ENCODE data around the gene DMAC1.

The DMAC1 gene, protein sequence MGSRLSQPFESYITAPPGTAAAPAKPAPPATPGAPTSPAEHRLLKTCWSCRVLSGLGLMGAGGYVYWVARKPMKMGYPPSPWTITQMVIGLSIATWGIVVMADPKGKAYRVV

DNA sequence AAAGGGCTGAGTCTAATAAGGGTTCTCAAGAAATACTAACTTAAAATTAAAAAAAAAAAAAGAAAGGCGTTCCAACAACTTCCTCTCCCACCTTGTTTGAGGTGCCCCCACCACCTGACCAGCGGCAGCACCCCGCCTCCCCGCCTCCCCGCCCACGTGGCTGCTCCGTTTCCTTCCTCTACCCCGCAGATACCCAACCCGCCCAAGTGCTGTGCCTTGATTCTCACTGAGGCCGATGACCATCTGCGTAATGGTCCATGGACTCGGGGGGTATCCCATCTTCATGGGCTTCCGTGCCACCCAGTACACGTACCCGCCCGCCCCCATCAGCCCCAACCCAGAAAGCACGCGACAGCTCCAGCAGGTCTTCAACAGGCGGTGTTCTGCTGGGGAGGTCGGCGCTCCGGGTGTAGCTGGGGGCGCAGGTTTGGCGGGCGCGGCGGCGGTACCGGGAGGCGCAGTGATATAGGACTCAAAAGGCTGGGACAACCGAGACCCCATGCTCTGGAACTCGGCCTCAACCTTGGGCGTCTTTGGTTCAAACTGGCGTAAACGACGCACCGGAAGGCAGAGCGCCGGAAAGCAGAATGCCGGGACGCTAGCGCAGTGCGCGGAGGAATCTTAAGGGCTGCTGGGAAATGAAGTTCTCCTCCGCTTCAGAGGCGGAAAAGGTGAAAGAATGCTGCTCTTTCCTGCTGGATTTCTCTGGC lies at the start of gene DMAC1:
Gene DMAC1, minus strand, starts transcription at position 545 of the 710 bp plus-strand sequence. Its CDS starts 44 bp downstream, at position 501.
- DNase-seq: peak; percentile 72

DNA sequence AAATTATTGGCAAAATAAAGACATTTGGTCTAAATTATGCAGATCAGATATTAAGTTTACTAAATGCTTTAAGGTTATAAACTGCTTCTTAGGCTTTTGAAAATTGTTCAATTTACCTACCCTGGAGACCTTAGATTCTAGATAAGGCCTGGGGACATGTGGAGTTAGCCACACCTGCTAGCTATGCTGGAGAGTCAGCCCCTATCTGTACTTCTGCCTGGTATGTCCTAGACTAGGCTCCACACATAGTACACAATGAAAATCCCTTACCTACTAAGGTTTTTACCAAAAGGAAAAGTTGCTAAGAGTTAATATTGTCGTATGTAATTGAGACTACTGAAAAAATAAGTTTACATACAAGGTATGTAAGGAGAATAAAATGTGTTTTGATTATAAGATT lies 49.8 kb upstream of the DMAC1 start:
- DNase-seq: no peak

DNA sequence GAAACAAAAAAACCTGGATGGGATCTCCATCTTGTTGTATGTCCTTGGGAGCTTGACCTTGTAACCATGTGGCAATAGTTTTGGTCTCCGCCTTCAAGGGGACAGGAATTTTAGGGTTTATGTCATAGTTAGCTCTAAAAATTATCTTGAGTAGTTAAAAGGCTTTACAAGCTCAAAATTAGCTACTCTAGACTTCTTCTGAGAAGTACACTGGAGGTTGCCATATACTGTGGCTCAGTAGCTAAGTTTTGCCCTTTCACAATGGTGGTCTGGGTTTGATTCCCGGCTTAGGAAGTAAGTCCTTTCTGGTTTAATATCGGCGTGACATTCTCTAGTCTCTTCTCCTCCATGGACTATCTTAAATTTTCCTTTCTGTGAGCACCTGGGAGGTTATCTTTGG lies 48.9 kb upstream of the DMAC1 start:
- DNase-seq: no peak

DNA sequence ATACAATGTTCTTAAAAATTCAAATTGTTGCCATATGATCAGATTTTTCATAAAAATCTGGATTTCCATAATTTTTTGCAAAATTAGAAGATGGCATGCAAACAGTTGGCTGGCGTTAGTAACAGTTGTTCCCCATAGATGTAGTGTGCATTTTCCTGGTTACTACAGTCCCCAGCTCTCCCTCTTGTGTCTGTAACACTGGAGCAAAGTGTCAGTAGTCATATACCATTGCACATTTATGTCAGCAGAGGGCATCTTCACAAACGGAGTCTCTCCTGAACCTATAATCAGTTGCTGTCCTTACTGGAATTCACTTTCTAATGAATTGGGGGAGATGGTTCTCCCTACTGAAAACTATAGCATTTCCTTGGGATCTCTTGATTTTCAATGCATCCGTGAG lies 44.7 kb upstream of the DMAC1 start:
- no peak for DNase-seq

DNA sequence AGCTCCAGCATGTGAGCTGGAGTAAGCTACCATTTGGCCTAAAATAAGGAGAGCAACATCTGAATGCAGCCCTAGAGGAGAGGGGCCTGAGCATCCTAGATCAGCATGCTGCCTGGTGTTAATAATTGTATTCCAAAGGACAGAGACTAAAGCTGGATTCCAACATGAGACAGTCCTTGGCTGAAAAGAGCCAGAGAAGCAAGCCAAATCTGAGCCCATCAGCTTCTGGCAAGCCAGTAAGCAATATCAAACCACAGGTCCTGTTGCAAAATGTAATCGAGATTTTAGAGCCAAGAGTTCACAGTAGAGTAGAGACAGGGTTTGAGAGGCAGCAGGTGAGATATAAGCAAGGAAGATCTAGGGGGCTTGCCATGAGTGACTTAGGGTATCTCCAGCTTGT lies 42.3 kb upstream of the DMAC1 start:
- no peak for DNase-seq

DNA sequence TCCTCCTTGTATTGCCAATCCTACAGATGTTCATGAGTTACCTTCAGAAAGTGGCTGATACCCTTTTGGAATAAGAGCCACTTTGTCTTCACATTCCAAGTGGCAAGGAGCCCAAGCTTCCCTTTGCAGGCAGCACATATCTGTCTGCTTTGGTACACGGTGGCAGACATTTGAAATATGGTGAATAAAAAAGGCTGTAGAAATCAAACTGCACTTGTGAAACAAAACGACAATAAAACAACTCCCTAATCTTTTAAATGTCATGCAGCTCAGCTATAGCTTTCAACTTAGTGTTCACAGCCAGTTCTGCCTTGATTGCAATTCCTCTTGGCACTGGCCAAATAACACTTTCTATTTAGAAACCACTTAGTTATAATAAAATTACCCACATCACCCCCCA lies 35.0 kb upstream of the DMAC1 start:
- no peak for DNase-seq

DNA sequence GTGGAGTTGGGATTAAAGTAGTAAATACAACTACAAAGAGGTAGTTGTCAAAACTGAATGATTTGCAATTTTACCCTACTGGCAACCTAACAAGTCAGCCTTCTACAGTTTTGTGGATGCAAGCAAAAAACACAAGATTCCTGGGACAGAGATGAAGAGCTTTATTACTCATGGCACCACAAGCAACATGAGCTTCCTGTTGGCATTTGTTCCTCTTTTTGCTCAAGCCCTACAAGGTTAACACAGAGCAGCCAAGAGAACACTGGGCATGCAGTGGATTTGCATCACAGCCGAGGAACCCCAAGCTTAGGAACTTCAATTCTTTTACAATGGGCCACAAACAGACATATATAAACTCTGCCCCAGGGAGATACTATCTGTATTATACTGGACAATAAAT lies 28.8 kb upstream of the DMAC1 start:
- DNase-seq: no peak

DNA sequence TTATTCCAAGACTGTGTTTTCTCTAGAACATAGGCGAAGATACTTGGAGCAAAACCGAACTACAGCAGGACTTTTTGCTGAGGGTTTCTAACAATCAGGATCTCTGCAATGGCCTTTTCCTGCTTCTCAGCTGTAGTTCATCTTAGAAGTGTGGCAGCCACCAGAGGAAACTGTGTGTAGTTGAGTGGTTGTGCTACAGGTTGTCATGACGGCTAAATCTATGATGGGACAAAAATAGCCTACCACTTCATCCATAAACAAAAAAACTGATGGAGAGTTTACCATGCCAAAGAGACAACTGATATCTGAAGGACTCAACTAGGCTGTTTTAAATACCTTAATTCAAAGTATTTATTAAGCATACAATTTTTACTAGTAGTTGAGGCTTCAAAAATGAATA lies 28.2 kb upstream of the DMAC1 start:
- DNase-seq: no peak

DNA sequence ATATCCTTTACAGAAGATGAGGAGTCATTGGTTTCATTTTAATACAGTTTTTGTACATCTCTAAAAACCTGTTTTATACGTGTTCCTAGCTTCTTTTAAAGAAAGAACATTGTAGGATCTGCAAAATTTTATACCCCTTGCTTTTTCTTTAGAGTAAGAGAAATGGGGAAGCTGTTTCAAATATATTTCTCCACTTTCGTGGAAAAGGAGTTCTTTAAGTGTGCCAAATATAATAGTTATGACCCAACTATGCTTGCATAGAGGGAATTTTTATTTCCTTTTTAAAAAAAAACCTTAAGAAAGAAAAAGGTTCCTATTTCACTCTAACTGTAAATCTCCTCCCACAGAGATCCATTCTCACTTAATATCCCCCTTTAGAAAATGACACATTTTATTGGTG lies 27.5 kb upstream of the DMAC1 start:
- DNase-seq: no peak

DNA sequence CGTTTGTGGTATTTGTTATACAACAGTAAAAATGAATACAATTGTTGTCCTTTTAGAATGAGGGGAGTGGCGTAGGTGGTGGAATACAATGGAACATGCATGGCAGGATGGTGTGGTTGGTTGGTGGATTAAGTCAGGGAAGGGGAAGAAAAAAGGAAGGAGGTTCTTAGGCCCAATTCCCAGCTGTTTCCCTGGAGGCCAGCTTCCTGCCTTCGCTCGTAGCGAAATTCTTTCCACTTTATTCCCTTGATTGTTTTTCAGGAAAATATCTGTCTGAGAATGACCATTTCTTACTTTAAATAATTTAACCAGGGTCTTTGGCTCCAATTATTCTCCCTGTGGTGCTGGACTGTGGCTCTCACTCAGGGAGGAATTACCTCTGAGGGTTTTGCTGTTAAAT lies 24.1 kb upstream of the DMAC1 start:
- no peak for DNase-seq

DNA sequence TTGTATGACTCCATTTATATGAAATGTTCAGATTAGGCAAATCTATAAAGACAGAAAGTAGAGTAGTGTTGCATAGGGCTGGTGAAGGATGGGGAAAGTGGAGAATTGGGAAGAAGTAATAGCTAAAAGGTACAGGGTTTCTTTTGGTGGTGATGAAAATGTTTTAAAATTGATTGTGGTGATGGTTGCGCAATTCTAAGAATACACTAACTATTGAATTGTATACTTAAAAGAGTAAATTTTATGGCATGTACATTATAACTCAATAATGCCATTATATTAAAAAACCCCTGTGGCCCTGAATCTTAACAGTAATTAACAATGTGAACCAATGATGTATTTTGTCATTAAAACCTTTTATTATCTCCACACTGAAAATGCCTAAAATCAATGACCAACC lies 20.4 kb upstream of the DMAC1 start:
- no peak for DNase-seq

DNA sequence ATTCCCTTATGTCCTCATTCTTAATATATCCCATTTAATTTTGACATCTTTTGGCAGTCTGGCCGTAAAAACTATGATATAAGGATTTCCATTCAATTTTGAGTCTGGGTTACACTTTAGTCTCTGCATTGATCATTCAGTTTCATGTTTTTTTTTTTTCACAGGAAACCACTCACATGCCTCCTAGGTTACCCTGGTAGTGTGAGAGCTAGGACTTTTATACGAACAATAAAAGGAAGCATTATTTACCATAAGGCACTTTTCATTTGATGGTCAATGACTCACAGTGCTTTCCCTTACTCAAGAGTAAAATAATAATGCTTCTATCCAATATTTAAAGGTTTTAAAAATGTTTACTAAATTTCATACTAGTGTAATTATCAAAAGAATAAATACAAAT lies 16.4 kb upstream of the DMAC1 start:
- DNase-seq: no peak

DNA sequence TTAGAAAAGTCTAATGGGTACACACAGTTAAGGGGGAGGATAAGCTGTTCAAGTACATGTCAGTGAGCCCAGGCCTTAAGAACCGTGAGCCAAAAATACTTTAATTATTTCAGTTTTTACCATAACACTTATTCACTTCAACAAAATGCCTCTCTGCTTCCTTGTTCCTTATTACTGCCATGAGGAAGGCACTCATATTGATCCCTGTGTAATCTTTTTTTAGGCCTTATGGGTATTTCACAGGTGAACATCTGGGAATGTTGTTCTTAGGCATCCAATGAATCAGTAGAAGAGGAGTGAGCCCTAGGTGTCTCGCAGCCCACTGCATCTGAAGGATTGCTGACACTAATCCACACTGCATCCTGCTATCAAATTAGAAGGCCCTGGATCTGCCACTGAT lies 13.5 kb upstream of the DMAC1 start:
- no peak for DNase-seq

DNA sequence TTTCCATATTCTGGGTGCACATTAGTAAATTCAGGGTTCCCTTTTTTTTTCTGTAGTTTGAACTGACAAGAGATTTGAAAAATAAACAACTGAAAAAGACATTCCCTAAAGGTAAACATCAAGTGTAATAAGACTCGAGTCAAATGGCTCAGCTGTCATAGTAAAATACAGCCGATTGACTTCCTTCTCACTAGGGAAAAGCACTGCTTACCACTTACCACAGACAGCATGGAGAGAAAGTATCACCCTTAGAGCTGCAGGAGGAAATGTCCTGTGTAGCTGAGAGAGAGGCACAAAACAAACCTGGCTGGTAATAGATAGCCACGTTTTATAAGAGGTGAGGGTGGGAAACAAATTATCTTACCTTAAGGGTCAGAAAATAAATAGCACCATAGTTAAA lies 12.1 kb upstream of the DMAC1 start:
- no peak for DNase-seq

DNA sequence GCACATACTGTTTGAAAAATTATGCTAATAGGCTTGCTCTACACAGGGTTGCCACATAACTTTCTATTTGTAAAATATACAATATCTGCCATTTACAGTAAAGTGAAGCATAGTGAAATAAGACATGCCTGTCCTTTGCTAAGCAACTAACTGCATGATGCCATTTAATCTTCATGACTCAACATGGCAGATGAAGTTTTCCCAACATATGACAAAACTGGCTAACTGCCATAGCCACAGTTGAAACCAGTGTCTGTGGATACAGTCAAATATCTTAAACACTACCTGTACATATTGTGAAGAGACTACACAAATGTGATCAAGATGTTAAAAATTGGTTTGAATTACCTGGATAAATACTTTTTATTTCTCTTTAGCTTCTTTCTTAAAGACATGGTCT lies 3.1 kb upstream of the DMAC1 start:
- no peak for DNase-seq

DNA sequence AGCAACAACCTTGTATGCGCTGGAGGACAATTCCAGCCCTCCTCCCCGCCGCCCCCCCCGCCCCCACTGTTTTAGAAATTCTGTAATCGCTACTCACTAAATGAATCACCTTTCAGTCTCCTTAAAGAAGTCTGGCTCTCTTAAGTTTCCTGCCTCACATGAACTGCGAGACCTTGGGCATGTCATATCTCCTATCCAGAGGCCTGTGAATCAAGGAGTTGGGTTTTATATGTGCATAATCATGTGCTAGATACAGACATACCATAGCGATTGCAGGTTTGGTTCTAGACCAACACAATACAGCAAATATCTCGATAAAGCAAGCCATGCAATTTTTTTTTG lies 337 bp upstream of the DMAC1 start:
- DNase-seq: no peak

DNA sequence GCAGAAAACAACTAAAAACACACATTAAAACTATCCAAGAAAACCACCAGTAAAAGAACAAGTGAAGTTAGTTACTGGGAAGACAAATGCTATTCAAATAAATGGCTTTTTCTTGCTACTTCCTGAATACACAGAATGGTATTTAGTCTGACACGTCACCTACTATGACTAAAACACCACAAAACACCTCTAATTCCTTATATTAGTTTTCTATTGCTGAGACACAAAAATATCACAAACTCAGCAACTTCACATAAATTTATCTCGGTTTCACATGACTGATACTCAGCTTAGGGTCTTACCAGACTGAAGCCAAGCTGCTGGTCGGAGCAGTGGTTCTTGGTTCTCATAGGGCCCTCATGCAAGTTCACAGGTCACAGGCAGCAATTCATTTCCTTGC lies 5.4 kb downstream of the DMAC1 start:
- no peak for DNase-seq

DNA sequence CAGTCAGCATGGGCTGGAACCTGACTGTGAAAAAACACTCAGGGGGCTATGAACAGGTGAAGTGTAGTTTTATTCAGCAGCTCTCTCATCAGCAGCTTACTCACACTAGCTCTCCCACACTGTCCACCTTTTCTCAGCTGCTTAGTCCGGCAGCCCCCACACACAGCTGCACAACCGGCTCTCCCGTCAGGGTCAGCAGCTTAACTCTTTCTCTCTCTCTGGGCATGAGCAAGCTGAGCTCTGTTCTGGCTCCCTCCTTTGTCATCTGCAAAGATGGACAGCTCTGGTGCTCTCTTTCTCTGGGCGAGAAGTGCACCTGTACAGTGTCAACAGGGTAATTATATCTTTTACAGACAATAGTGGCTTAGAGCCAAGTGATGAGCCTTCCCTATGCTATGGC lies 8.2 kb downstream of the DMAC1 start:
- no peak for DNase-seq

DNA sequence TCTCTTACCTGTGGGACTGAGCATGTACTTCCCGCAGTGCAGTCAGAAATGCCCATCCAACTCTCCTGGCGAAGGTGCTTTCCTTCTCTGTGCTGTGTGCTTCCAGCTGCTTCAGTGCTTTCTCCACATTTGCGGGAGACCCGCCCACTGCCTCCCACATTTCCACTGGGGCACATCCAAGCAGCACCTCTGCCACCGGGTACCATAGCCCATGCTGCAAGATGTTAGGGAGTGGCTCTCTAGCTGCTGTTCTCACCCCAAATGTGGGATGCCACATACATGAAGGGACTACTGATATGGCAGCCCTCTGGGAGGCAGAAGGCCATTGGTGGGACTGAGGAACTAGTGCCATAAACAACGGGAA lies 8.8 kb downstream of the DMAC1 start:
- DNase-seq: no peak

DNA sequence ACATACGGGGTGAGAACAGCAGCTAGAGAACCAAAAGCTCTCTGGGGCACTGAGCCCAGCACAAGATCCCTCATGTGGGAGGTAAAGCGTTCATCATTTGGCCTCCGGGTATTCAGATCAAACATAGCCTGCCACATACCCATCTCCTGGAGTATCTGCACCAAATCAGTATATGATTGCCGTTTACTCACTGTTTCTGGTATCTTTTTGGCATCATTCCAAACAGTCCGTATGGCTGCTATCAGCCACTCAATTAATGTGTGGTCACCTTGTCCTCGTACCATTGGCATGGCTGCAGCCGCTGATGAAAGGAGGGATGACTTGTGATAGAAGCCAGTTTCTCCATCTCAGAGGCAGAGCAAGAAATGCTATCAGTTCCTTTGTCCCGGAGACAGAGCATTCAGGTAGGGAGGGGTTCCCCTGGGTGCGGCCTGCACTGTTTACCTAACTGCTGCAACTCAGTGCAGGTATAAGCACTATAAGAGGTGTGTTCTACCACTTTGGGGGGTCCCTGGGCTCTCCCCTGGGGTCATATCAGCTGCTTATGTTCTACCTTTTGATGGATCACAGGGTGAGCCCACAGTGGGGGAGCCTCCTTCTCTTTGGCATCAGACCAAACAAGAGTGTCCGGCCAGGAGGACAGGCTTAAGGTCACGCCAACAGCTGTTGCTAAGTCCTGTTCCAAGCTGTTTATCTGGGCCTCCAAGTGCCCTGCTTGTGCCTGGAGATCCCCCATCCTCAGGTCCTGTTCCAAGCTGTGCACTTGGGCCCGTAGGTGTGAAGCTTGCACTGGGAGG lies 9.4 kb downstream of the DMAC1 start:
- no peak for DNase-seq

DNA sequence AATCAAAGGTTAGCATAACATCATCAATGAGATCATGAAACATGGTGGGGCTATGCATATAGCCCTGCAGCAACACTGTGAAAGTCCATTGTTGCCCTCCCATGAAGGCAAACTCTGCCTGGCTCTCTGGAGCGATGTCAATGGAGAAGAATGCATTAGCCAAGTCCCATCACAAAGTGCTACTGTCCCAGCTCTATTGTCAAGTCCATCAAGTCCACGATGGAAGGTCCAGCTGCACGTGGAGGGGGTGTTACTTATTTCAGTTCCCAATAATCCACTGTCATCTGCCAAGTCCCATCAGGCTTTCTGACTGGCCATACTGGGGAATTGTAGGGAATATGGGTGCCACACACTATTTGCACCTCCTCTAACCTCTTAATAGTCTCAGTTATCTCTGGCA lies 10.8 kb downstream of the DMAC1 start:
- DNase-seq: no peak

DNA sequence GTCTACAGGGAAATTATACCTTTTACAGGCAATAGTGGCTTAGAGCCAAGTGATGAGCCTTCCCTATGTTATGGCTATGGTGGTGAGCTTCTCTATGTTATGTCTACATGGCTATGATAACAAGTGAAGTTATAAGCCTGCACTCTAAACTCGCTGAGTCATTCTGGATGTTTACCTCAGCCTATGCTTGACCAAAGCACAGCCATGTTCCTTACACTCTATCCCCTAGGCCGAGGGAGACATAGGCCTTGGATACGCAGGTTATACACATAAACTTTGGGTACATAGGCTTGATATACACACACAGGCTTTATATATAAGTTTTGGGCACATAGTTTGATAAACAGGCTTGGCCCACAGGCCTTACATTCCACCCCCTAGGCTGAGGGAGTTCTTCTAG lies 13.8 kb downstream of the DMAC1 start:
- DNase-seq: no peak

DNA sequence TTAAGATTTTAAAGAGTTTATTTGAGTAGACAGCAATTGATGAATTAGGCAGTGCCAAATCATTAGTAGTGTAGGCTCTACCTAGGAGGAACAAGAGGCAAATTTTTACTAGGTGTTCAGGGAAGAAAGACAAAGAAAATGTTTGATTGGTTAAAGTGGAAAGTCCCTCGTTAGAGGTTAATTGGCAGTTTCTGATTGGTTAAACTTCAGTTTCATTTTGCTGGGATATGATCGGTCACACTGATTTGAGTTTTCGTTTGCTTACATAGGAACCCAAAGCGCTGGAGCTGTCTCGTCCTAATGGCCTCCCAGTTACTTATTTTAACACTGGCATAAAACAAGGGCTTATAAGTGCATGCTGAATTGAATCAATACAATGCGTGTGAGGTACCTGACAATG lies 15.1 kb downstream of the DMAC1 start:
- no peak for DNase-seq

DNA sequence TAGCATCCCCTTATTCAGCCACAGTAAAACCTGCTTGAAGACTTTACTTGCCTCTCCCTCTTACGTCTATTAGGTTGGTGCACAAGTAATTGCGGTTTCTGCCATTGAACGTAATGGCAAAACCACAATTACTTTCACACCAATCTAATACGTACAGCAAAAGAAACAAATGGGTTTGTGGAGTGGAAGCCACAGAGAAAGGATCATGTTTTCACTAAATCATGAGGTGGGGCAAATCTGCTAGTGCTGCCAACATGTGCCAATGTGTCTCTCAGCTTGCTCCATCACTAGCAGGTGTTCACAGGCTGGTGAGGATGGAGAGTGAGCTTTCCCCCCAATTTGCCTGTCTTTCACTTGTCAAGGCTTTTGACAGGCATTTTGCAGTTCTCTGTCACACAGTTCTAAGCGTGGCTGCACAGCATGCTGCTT lies 15.9 kb downstream of the DMAC1 start:
- DNase-seq: no peak

Measured in activated CD4-positive, CD25-positive, alpha-beta regulatory T cell treated with anti-CD3 and anti-CD28 coated beads, Interleukin-2, amount 50 U/mL, for 72 hours (primary cell).